Astrocyte of the spinal cord (primary cell): Measurements from ENCODE around the gene CUEDC1.

ENCODE experiments used
- DNase-seq: peaks from one replicate; pipeline ENCODE4 v3.0.0; 2011; ENCODE audit warnings: low read depth, low spot score
- H3K4me3 ChIP-seq: 2 replicates; pipeline ENCODE4 v1.5.1; 2011; ENCODE audit warnings: low read depth, mild to moderate bottlenecking, low read length, moderate library complexity
- CTCF ChIP-seq: IDR thresholded peaks from 2 replicates; pipeline ENCODE4 v1.5.1; 2012; ENCODE audit warnings: low read depth, mild to moderate bottlenecking, low read length, inconsistent platforms
- in situ Hi-C: cut with HindIII; loops from 2 replicates; pipeline ENCODE4 v1.10.0; 2017; ENCODE audit warnings: low sequenced_read_pairs

The CUEDC1 gene

DNA sequence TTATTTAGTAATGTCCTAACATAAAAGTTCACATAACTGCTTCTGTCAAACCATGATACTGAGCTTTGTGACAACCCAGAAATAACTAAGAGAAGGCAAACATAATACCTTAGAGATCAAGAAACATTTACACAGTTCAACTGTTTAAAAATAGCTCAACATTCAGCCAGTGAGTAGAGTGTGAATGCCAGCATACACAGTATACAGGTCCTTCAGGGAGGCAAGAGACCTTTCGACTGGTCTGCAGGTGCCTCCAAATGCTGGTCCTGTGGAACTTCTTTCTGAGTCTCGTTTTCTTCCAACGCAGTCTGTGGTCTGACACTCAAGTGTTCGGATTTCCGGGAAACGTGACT, 115.7 kb downstream of the CUEDC1 start:
- no peak for DNase-seq
- in situ Hi-C loops: no loop called here

DNA sequence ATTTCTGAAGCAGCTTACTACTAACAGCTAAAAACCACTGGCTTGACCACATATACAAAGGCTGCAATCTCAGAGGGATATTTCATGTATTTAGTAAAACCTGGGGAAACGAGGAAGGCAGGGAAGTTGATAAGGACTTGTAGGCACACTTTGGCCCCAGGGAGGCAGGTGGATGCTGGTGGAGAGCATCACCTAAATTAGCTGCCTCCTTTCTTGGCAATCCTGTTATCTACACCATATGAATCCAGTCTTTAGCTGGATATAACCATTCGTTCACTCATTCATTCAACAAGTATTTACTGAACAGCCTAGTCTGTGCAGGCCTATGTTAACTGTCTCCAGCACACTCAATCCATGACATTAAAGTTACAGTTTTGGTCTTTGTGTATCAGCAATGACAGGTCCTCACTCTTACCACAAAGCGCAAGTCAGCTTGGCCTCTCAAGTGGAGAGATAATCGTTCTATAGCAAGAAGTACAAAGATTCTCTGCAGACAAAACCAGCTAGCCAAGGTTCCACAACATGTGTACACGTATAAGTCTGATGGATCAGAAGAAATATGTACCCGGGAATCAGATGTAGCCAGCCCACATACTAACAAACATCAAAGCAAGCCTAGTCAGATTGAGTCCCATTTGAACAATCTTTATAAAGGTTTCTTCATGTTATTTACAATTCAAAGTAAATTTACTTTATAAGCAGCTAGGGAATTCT, 116.2 kb downstream of the CUEDC1 start:
- no peak overlapping the region for H3K4me3 ChIP-seq
- in situ Hi-C loops: no loop called here
- DNase-seq: no peak
- no peak for TF ChIP-seq CTCF

More for the DNA sequence above, 115.7 kb downstream of the CUEDC1 start:
- no peak for TF ChIP-seq CTCF
- H3K4me3 ChIP-seq: no peak overlapping the region

GRCh38 chr17:57838453-57838852, 116.8 kb downstream of the CUEDC1 start:
- TF ChIP-seq CTCF: no peak

DNA sequence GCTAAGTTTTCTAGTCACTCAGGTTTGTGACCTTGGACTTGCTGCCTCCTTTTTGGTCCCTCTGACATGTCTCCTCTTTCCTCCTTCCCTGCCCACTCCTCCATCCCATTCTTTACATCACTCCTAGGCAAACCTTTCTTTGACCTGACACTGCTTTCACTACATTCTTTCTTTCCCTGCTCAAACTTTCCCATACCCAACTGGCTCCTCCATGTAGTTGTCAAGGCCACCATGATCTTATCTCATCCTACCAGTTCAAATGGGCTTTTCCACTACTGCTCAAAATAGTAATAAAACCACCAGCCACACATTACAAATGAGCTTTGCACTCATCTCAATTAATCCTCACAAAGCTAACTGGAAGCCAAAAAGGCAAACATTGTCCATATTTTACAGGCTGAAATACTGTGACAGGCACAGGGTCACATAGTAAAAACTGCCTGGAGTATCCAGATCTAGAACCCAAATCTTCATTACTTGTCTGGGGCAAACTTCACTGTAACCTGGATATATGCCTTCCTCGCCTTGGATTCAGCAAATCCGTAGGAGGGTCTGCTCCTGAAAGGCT, 119.8 kb downstream of the CUEDC1 start:
- in situ Hi-C loops: no loop called here
- TF ChIP-seq CTCF: no peak
- H3K4me3 ChIP-seq: no peak overlapping the region
- no peak for DNase-seq

More at GRCh38 chr17:57838453-57838852, 116.8 kb downstream of the CUEDC1 start:
- in situ Hi-C loops: no loop called here
- no peak overlapping the region for H3K4me3 ChIP-seq
- no peak for DNase-seq

GRCh38 chr17:57834146-57834741, 121.0 kb downstream of the CUEDC1 start:
- TF ChIP-seq CTCF: no peak
- peak; percentile 46 for DNase-seq
- in situ Hi-C loops: no loop called here
- H3K4me3 ChIP-seq: no peak overlapping the region

GRCh38 chr17:57833179-57833939, 121.9 kb downstream of the CUEDC1 start:
- peak; percentile 88 for TF ChIP-seq CTCF
- in situ Hi-C loops: no loop called here
- H3K4me3 ChIP-seq: peak overlapping the region; percentile 29
- peak; percentile 78 for DNase-seq
